Mammary epithelial cell (primary cell): ENCODE data around the gene SRR.
"Not testable (repeated sequence)": the region's sequence is repeated elsewhere in the genome, so short reads cannot be mapped to it uniquely, and the experiment has no call there.

Experiments
- CTCF ChIP-seq, 2 donors: IDR thresholded peaks in 1 of 2; conservative IDR thresholded peaks in 1 of 2; 2 replicates each; pipeline ENCODE4 v1.5.1; 2011 to 2012; ENCODE audit warnings: inconsistent platforms in 2 of 2, low read length in 2 of 2, mild to moderate bottlenecking in 2 of 2, control low read depth in 1 of 2, low read depth in 1 of 2; ENCODE audit not compliant: insufficient read depth in 1 of 2; ENCODE audit errors: extremely low read depth in 1 of 2
- EZH2 ChIP-seq: IDR thresholded peaks from 2 replicates; pipeline ENCODE4 v1.6.1; 2012; ENCODE audit warnings: low read length, inconsistent platforms, borderline replicate concordance

GRCh38 chr17:2258830-2259229 lies 44.9 kb upstream of the SRR start:
- TF ChIP-seq CTCF (conservative IDR thresholded peaks at IDR 0.05 in 1 of 2, IDR thresholded peaks at IDR 0.05 in 1 of 2; ENCODE audit: extremely low read depth in 1 of 2, insufficient read depth in 1 of 2, low read depth in 1 of 2, low read length in 2 of 2); EZH2: not testable (repeated sequence)
